HG03342 (cell line): ENCODE results near the gene RPS19.
"Not testable (repeated sequence)": the region's sequence is repeated elsewhere in the genome, so short reads cannot be mapped to it uniquely, and the experiment has no call there.

ENCODE experiments used
- ATAC-seq: cut with Tn5 transposase; IDR thresholded peaks from one replicate; pipeline ENCODE4 v1.9.1; 2021; ENCODE audit warnings: mild to moderate bottlenecking, moderate library complexity; ENCODE audit not compliant: unreplicated experiment

RPS19 gene

GRCh38 chr19:41912899-41913537, 53.0 kb downstream of the RPS19 start:
- no peak for ATAC-seq

GRCh38 chr19:41913538-41914423, 53.7 kb downstream of the RPS19 start:
- ATAC-seq: no peak

- ATAC-seq: not testable (repeated sequence)
Observed at GRCh38 chr19:41914424-41914834, 54.4 kb downstream of the RPS19 start.

GRCh38 chr19:41915021-41915775, 55.1 kb downstream of the RPS19 start:
- no peak for ATAC-seq

GRCh38 chr19:41915776-41916414, 55.8 kb downstream of the RPS19 start:
- ATAC-seq: no peak

DNA sequence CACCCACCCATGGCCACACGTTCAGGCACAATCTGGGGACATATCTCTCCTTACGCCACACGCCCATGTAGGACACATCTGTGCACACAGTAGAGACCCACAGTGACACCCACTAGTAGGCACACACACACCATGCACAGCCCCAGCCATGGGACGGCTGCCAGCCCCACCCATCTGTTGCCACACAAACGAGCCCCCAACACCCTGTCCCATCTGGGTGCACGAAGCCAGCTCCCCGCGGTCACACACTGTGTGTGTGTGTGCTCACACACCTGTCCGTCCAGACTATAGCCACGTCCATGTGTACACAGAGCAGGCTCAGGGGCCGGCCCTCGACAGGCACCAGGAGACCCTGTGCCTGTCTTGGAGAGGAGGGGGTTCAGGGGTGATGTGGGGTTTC, 57.6 kb downstream of the RPS19 start:
- no peak for ATAC-seq

- no peak for ATAC-seq
Observed at GRCh38 chr19:41918095-41918494, 58.0 kb downstream of the RPS19 start.

DNA sequence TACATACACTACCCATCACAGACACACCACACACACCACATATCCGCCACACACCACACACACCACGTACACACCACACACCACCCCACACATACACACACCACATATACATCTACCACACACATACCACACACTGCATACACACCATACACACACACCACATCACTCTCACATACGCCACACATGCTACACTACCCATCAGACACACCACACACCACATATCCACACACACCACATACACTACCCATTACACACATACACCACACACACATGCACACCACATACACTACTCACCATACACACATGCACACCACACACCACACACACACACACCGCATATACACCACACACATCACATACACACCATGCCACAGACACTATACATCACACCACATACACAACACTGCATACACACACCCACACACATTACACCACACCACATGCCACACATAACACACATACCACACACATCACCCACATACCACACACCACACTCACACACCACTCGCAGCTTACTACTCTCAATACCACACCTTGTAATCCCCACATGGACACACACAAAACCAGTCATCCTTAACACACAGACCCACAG, 58.7 kb downstream of the RPS19 start:
- ATAC-seq: no peak

DNA sequence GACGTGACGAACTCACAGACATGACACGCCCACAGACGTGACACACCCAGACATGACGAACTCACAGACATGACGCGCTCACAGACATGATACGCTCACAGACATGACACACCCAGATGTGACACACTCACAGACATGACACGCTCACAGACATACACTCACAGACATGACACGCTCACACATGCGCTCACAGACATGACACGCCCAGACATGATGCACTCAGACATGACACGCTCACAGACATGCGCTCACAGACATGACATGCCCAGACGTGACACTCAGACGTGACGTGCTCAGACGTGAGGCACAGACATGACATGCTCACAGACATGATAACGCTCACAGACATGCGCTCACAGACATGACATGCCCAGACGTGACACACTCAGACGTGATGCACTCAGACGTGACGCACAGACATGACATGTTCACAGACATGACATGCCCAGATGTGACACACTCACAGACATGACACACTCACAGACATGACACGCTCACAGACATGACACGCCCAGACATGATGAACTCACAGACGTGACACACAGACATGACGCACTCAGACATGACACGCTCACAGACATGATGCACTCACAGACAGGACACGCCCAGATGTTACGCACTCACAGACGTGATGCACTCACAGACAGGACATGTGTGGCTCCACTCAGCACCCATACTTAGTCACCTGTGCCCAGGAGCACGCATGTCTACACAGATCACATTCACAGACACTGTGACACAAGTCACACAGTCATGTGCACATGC, 60.1 kb downstream of the RPS19 start:
- no peak for ATAC-seq

- no peak for ATAC-seq
Observed at GRCh38 chr19:41920882-41921576, 61.0 kb downstream of the RPS19 start.

DNA sequence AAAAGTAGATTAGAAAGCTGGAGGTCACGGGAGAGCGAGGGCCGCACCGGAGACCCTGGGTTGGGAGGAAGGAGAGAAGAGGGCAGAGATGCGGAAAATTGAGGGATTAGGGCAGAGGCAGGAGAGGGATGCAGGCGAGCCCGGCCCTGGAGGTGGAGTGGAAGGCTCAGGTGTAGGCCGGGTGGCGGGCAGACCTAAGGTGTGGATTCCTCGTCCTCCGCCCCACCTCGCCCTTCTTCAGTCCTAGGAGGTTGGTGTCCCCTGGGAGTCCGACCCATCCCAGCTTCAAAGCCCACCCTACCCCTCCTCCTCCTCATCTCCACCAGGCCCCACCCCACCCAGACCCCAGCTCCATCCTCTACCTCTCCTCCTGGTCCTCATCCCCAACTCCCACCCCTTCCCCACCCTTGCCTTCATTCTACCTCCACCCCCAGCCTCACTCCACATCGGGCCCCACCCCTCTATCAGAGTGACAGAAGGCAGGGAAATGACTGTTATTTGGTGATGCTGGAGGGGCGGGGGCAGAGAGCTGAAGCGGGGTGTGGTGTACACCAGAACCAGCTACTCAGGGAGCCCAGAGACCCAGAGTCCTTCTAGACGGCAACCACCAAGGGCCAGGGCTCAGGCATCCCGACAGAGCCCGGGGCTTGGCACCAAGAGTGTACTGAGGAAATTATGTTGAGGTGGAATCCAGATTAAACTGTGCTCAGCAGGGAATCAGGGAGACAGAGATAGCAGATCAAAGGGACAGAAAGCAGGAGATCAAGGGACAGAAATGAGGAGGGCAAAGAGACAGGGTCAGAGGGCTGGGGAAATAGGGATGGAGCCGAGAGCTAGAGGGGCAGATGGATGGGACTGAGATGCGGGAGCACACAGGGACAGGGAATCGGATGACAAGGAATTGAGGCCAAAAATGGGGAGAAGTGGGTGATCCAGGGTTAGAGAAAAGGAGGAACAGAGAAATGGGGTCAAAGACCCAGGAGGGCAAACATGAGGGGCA, 61.8 kb downstream of the RPS19 start:
- ATAC-seq: no peak
